CD14-positive monocyte (primary cell): ENCODE results near the gene RTN1. TPM values are rescaled to one million over a fixed set of nuclear protein-coding genes. Genes with fewer than 3 reads are reported as not detected.

Experiments
- DNase-seq, 3 donors: peaks; one replicate each; pipeline ENCODE4 v3.0.0-alpha.2; 2011 to 2022
- H2AFZ ChIP-seq: 2 replicates; pipeline ENCODE4 v1.6.0; 2012; ENCODE audit warnings: mild to moderate bottlenecking, low read depth, low read length, inconsistent platforms; ENCODE audit not compliant: insufficient read depth, poor library complexity, severe bottlenecking
- H3K27ac ChIP-seq, 2 donors: 1 replicate in 1 of 2; 2 replicates in 1 of 2; pipeline ENCODE4 v1.5.1; 2012 to 2013; ENCODE audit warnings: low read length in 2 of 2, control low read depth in 1 of 2, inconsistent platforms in 1 of 2, low read depth in 1 of 2, mild to moderate bottlenecking in 1 of 2
- H3K27me3 ChIP-seq, 2 donors: one replicate each; pipeline versions ENCODE4 v1.6.0 to v1.6.1; 2011 to 2013; ENCODE audit warnings: low read length in 2 of 2; ENCODE audit not compliant: control insufficient read depth in 2 of 2, insufficient read depth in 2 of 2
- H3K36me3 ChIP-seq, 2 donors: replicated peaks in 1 of 2; 1 replicate in 1 of 2; 2 replicates in 1 of 2; pipeline versions ENCODE4 v1.5.1 to v1.6.1; 2012 to 2013; ENCODE audit warnings: low read length in 2 of 2, control low read depth in 1 of 2, inconsistent platforms in 1 of 2, mild to moderate bottlenecking in 1 of 2; ENCODE audit not compliant: insufficient read depth in 2 of 2, control insufficient read depth in 1 of 2
- H3K4me1 ChIP-seq, 2 donors: 1 replicate in 1 of 2; 2 replicates in 1 of 2; pipeline versions ENCODE4 v1.5.1 to v1.6.1; 2012 to 2013; ENCODE audit warnings: low read length in 2 of 2, control low read depth in 1 of 2, inconsistent platforms in 1 of 2, mild to moderate bottlenecking in 1 of 2, moderate library complexity in 1 of 2; ENCODE audit not compliant: insufficient read depth in 2 of 2, control insufficient read depth in 1 of 2
- H3K4me2 ChIP-seq: replicated peaks from 2 replicates; pipeline ENCODE3; 2012; ENCODE audit warnings: low read length, moderate library complexity, mild to moderate bottlenecking; ENCODE audit not compliant: poor library complexity, severe bottlenecking; ENCODE audit errors: extremely low read depth
- H3K4me3 ChIP-seq, 3 experiments: fragments of 200-600 bp in 1 of 3; sonication (generic) in 1 of 3; replicated peaks in 1 of 3; 1 replicate in 2 of 3; 2 replicates in 1 of 3; pipeline ENCODE4 v1.5.1; 2011 to 2013; ENCODE audit warnings: low read length in 3 of 3, mild to moderate bottlenecking in 3 of 3, control low read depth in 2 of 3, low read depth in 2 of 3, inconsistent platforms in 1 of 3, moderate library complexity in 1 of 3
- H3K79me2 ChIP-seq: 2 replicates; pipeline ENCODE4 v1.6.0; 2012; ENCODE audit warnings: mild to moderate bottlenecking, control low read depth, inconsistent platforms, low read length, moderate library complexity; ENCODE audit not compliant: insufficient read depth
- H3K9ac ChIP-seq: 2 replicates; pipeline ENCODE4 v1.6.0; 2017; ENCODE audit warnings: low read length, mild to moderate bottlenecking; ENCODE audit not compliant: insufficient read depth, poor library complexity, severe bottlenecking
- H3K9me3 ChIP-seq, 2 donors: replicated peaks in 1 of 2; 1 replicate in 1 of 2; 2 replicates in 1 of 2; pipeline versions ENCODE4 v1.5.1 to v1.6.1; 2012 to 2013; ENCODE audit warnings: low read length in 2 of 2, control low read depth in 1 of 2; ENCODE audit not compliant: control insufficient read depth in 1 of 2, insufficient read depth in 1 of 2
- H4K20me1 ChIP-seq: 2 replicates; pipeline ENCODE4 v1.6.0; 2012; ENCODE audit warnings: mild to moderate bottlenecking, low read length, control low read depth, moderate library complexity; ENCODE audit not compliant: insufficient read depth
- H3K27ac Mint-ChIP-seq, 7 donors: one replicate each; pipeline ENCODE4 v1.8.0; 2020; ENCODE audit warnings: mild to moderate bottlenecking in 7 of 7, mixed read lengths in 7 of 7, moderate library complexity in 6 of 7, inconsistent platforms in 2 of 7
- H3K27me3 Mint-ChIP-seq, 3 donors: one replicate each; pipeline ENCODE4 v1.8.0; 2021 to 2022; ENCODE audit warnings: low read depth in 3 of 3, mild to moderate bottlenecking in 3 of 3, mixed read lengths in 3 of 3, moderate library complexity in 3 of 3, inconsistent platforms in 1 of 3
- H3K36me3 Mint-ChIP-seq, 2 donors: one replicate each; pipeline ENCODE4 v1.8.0; 2020; ENCODE audit warnings: mixed read lengths in 2 of 2, inconsistent platforms in 1 of 2, mild to moderate bottlenecking in 1 of 2
- H3K4me1 Mint-ChIP-seq: one replicate; pipeline ENCODE4 v1.8.0; 2020; ENCODE audit warnings: mild to moderate bottlenecking, mixed read lengths
- H3K4me3 Mint-ChIP-seq, 2 donors: one replicate each; pipeline ENCODE4 v1.8.0; 2020; ENCODE audit warnings: mild to moderate bottlenecking in 2 of 2, mixed read lengths in 2 of 2, moderate library complexity in 1 of 2
- H3K9me3 Mint-ChIP-seq, 7 donors: one replicate each; pipeline ENCODE4 v1.8.0; 2020 to 2022; ENCODE audit warnings: mixed read lengths in 7 of 7, mild to moderate bottlenecking in 6 of 7, moderate library complexity in 6 of 7, inconsistent platforms in 2 of 7
- WGBS: methylation state at CpG from one replicate; pipeline ENCODE4 v1.1.5; 2013; ENCODE audit warnings: missing lambda C conversion rate; ENCODE audit not compliant: insufficient coverage; 5-methylcytosine and 5-hydroxymethylcytosine counted together
- intact Hi-C, 2 donors: fragments of 100-400 bp; cut with micrococcal nuclease; formaldehyde crosslinking; loops; one replicate each; pipeline versions ENCODE4 v1.15.0 to v1.15.1; 2023
- polyA plus RNA-seq, 3 donors: library from polyadenylated mRNA; depleted of rRNA in 1 of 3; unstranded in 2 of 3; stranded (reverse) in 1 of 3; fragments of 300-500 nt in 2 of 3; fragments of >200 nt in 1 of 3; fragmentation: Illumina TruSeq in 2 of 3; gene quantifications; 1 replicate in 2 of 3; 2 replicates in 1 of 3; pipeline ENCODE4 v1.2.3, GENCODE V29; 2012 to 2021
- TF ChIP-seq, protein P1 (sequence below): fragments of 200-600 bp; IDR thresholded peaks from one replicate; pipeline ENCODE4 v1.8.0; 2022; ENCODE audit warnings: antibody characterized with exemption, mild to moderate bottlenecking

RTN1 gene
- polyA plus RNA-seq, 3 donors = 40.2 to 75.1 (median 55.0) TPM

DNA sequence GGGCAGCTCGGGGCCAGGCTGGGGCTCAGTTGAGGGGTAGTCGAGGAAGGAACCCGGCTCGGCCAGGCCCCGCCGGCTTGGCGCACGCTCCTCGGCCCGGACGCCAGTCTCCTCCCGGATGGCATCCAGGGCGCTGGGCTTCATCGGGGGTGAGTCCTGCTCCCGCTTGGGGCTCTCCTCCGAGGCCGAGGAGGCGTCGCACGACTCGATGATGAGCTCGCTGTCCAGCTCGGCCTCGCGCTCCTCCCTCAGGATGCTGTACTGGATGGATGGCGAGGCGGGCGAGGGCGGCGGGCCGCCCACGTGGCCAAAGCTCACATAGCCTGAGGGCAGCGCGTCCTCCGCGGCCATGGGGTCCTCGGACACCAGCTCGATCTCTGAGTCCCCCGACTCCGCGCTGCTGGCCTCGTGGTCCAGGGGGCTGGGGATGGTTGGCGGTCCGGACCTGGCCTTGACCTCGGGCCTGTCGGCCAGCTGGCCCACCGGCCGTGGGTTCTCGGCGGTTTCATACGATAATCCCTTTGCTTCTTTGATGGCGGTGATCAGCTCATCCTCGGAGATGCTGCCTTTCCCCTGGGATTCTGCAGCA is 143.4 kb downstream of the RTN1 start:
- Mint-ChIP-seq H3K4me1 (no peaks in the 10 kb centered on the region), H3K36me3 (peaks cover 17 to 18% of the 10 kb centered on the region in 2 donors), H3K27ac (no peak overlapping the region), H3K4me3 (no peak overlapping the region), H3K27me3 (peaks cover 0 to 1% (median 0%) of the 10 kb centered on the region in 3 donors), H3K9me3 (peaks cover 0 to 11% (median 5%) of the 10 kb centered on the region in 7 donors)
- intact Hi-C loops = no loop called here
- Histone ChIP-seq H4K20me1 (peaks cover 73% of the 10 kb centered on the region), H3K9me3 (no peaks in the 10 kb centered on the region), H2AFZ (no peak overlapping the region), H3K27me3 (no peaks in the 10 kb centered on the region), H3K79me2 (no peaks in the 10 kb centered on the region), H3K4me3 (no peak overlapping the region), H3K36me3 (peaks cover 14 to 29% of the 10 kb centered on the region in 2 donors), H3K4me2 (no peak overlapping the region), H3K9ac (no peak overlapping the region), H3K27ac (no peak overlapping the region), H3K4me1 (no peaks in the 10 kb centered on the region)
- TF ChIP-seq, protein P1, sequence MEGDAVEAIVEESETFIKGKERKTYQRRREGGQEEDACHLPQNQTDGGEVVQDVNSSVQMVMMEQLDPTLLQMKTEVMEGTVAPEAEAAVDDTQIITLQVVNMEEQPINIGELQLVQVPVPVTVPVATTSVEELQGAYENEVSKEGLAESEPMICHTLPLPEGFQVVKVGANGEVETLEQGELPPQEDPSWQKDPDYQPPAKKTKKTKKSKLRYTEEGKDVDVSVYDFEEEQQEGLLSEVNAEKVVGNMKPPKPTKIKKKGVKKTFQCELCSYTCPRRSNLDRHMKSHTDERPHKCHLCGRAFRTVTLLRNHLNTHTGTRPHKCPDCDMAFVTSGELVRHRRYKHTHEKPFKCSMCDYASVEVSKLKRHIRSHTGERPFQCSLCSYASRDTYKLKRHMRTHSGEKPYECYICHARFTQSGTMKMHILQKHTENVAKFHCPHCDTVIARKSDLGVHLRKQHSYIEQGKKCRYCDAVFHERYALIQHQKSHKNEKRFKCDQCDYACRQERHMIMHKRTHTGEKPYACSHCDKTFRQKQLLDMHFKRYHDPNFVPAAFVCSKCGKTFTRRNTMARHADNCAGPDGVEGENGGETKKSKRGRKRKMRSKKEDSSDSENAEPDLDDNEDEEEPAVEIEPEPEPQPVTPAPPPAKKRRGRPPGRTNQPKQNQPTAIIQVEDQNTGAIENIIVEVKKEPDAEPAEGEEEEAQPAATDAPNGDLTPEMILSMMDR = no peak
- WGBS = 98% methylated on average over 53 of the region's 53 CpGs
- no peak for DNase-seq

DNA sequence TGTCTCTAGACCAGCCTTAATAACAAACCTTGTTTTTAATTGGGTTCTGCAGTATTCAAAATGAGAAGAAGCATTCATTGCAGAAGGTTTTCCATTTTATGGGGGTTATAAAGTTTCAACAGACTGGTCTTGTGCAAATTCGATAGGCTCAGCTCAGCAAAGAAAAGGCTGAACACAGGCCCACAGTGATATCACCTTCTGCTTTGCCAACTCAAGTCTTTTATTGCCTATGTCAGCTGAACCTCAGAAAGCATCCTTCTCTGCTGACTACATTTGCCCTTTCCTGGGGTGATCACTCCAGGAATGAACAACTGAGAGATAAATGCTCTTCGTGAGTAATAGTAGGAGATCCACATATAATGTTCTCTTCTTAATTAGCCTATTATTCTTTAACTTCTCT is 159.5 kb downstream of the RTN1 start:
- TF ChIP-seq, protein P1 = no peak
- no peaks in the 10 kb centered on the region for H3K4me1 ChIP-seq
- no peak overlapping the region for H3K9ac ChIP-seq
- no peak overlapping the region for H3K27ac ChIP-seq
- peaks cover 77% of the 10 kb centered on the region for H4K20me1 ChIP-seq
- H3K4me1 Mint-ChIP-seq = no peaks in the 10 kb centered on the region
- H3K36me3 ChIP-seq = no peaks in the 10 kb centered on the region
- no CpG with 5 or more reads among the region's 2 CpGs for WGBS
- no peak for DNase-seq
- no peak overlapping the region for H3K4me3 ChIP-seq
- H3K9me3 ChIP-seq = no peaks in the 10 kb centered on the region
- H3K27me3 Mint-ChIP-seq = peaks cover 0 to 5% (median 2%) of the 10 kb centered on the region in 3 donors
- no peak overlapping the region for H2AFZ ChIP-seq
- no peak overlapping the region for H3K4me2 ChIP-seq
- intact Hi-C loops = no loop called here
- no peaks in the 10 kb centered on the region for H3K36me3 Mint-ChIP-seq
- H3K79me2 ChIP-seq = no peaks in the 10 kb centered on the region
- peaks cover 0 to 2% (median 0%) of the 10 kb centered on the region in 7 donors for H3K9me3 Mint-ChIP-seq
- H3K4me3 Mint-ChIP-seq = no peak overlapping the region
- no peaks in the 10 kb centered on the region for H3K27me3 ChIP-seq
- H3K27ac Mint-ChIP-seq = no peak overlapping the region
